ENCODE results near the gene PML.
"Not testable (repeated sequence)": the region's sequence is repeated elsewhere in the genome, so short reads cannot be mapped to it uniquely, and the experiment has no call there.

The PML gene

DNA sequence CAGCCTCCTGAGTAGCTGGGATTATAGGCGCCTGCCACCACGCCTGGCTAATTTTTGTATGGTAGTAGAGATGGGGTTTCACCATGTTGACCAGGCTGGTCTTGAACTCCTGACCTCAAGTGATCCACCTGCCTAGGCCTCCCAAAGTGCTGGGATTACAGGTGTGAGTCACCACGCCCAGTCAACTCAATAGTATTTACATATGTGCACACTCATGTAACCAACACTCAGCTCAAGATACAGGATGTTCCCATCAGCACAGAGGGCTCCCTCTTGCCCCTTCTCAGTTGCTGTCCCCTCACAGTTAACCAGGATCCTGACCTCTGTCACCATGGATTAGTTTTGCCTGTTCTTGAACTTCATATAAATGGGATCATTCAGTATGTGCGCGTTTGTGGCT lies 61.8 kb downstream of the PML start:
- DNase-seq (ENCODE audit: low spot score): not testable (repeated sequence)

DNA sequence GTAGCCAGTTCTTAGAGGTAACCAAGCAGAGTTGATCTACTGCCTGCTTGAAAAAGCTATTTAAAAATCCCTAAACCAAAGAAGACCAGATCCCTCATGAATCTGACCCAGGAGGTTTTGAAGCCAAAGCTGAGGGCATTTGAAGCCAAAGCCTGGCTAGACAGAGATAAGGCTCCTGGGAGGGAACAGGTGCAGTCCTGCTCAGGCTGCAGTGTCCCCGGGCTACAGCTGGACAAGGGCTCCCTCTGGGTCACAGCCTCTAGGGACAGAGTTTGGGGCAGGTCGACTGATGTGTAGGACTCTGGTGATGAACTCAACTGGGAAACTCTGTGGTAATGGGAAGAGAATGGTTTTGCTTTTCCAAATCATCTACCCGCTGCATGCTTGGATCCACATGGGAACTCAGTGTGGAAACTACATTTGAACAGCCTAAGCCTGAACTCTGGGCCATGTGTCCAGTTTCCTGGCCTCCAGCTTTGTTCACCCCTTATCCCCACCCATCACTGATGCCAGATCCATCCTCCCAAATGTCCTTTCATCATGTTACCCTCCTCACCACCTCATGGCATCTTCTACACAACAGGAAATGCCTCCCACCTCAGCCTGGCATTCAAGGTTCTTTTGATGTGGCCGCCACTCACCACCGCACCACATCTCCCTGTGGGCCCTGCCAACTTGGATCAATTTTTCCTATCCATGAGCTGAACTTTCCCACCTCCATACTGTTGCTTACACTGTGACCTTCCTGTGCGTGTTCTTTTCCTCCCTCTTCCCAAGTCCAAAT lies 64.7 kb downstream of the PML start:
- DNase-seq (ENCODE audit: low spot score): not testable (repeated sequence)

DNA sequence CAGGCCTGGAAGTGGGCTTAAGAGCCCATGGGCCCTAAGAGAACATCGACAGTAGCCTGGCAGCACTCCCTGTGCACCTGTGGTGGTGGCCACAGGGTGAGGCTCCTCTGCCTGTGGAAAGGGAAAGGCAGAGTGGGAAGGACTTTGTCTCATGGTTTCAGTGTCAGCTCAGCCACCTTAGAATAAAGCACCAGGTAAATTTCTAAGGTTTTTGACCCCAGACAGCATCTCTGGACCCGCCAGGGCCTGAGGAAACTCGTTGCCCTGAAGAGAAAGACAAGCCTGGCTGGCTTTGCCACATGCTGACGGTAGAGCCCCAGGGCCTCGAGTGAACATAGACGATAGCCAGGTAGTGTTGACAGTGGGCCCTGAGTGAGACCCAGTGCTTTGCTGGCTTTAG lies 65.7 kb downstream of the PML start:
- no peak for DNase-seq (ENCODE audit: low spot score)

DNA sequence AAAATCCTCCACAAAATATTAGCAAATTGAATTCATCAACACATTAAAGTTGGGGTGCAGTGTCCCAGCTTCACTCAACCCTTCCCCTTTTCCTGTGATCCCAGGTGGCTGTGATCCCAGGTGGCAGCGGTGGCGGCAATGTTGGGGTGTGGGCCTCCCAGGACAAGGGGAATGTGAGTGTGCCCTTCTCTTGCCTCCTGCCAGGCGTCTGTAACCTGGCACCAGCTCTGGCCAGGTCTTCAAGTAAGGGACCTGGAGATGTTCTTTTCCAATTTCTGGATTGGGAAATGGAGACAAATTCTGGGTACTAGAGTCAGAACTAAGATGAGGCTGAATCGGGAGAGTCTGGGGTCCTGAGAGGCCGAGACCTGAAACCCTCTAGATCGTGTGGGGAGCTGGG lies 67.7 kb downstream of the PML start:
- no peak for DNase-seq (ENCODE audit: low spot score)

DNA sequence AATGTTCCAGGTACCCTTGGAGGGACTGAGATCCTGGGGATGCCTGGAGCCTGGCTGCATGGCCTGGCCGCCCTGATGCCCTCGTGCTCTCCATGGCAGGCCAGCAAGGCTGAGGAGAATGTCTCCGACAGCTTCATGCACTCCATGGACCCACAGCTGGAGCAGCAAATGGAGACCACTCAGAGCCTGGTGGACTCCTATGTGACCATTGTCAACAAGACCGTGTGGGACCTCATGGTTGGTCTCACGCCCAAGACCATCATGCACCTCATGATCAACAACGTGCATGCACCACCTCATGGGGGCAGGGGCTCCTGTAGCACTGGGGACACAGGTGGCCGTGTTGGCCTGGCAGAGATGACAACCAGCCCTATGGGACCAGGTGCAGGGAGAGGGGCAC lies 68.2 kb downstream of the PML start:
- no peak for DNase-seq (ENCODE audit: low spot score)

DNA sequence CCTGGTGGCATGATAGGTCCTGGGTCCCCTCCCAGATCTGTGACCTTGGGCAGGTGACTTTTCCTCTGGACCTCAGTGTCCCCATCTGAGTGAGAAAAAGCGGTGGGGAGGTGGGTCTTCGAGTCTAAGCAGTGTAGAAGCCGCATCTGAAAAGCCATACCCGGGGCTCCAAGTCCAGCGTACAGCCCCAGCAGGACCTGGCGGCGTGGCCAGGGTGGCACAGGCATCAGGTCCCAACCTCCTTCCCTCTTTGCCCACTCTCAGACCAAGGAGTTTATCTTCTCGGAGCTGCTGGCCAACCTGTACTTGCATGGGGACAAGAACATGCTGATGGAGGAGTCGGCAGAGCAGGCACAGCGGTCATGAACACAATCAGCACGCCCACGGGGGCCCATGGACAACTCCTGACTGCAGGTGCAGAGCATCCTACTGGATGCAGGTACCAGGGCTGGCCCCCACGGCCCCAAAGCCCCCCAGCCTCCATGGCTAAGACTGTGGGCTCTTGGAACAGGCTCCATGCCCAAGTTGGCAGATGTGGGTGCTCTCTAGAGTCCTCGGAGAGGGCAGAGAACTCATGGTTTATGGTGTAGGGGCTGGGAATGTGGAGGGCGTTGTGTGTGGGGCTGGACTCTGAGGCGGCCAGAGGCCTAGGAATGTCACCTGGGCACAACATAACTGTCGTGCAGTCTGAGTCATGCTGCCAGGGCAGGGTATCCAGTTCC lies 69.1 kb downstream of the PML start:
- not testable (repeated sequence) for DNase-seq (ENCODE audit: low spot score)

DNA sequence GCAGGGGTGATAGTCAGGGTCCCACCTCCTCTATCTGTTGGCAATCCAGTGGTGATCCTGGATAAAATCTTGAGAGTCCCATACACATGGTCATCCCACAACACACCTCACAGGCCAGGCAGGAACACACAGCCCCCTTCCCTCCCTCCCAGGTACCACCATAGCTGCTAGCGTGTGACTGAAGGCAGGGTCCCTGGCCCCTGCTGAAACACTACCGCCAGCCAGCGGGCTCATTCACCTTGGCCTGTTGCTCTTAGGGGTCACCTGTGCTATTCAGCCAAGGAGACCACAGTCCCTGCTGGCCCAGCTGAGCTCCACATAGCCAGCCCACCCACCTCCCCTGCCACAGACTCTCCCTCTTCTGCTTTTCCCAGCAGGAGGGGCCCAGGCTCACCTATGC lies 69.7 kb downstream of the PML start:
- not testable (repeated sequence) for DNase-seq (ENCODE audit: low spot score)

DNA sequence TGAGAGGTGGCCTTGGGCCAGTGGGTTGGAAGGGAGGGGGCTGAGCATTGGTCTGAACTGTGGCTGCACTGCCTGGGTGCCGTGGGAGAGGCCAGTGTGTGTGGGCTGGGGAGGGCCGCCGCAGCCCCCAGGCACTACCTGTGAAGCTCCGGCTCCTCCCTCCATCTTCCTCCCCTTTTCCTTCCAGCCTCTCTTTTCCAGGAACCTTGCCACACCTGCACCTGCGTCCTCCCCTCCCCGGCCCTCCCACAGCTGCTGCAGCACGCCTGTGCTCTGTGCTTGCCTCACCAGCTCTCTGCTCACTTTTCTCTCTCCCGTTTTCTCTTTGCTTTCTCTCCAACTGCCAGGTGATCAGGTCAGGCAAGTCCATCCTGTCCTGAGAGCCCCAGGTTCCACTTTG lies 70.3 kb downstream of the PML start:
- not testable (repeated sequence) for DNase-seq (ENCODE audit: low spot score)

DNA sequence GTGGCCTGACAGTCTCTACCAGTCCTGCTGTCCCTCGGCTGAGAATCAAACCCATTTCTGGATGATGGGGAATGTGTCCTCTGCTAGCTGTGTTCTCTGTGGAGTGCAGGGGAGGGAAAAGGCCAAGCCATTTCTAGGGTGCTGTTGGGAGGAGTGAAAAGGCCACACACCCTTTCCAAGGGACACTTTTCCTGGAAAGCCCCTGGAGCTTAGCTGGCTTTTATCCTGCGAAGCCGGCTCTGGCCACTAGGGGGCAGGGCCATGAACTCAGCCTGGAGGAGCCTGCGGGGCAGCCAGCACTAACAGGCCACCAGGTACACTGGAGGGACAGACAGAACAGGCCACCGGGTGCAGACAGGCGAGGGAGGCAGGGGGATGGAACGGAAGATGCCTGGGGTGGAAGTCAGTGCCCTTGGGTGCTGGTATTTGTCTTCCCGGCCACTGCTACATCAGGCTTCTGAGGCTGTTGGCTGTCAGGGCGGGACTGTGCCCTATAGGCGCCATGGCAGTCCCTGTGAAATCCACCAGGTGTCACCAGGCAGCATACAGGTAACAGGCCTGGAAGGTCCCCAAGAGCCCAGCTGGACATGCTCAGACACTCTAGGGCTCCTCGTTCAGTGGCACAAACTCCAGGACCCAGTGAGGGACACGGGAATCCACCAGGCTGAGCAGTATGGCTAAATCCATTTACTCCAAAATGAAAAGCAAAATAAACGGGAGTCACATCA lies 71.3 kb downstream of the PML start:
- DNase-seq (ENCODE audit: low spot score): not testable (repeated sequence)

DNA sequence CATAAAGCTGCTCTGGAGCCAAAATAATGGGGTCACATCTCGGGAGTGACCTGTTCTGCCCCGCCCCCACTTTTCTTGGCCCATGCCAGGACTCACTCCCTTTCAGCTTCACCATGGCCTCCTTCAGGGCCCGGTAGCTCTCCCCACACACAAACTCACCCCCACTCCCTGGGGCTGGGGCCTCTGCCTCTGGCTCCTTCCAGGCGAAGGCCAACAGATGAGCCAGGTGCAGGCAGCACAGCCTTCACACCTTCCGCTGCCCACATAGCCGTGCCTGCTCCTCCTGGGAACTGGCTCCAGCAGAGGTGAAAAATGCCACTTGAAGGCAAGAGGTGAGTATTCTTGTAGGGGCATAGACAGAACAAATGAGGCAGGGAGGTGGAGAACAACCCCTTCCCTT lies 77.1 kb downstream of the PML start:
- DNase-seq (ENCODE audit: low spot score): not testable (repeated sequence)

DNA sequence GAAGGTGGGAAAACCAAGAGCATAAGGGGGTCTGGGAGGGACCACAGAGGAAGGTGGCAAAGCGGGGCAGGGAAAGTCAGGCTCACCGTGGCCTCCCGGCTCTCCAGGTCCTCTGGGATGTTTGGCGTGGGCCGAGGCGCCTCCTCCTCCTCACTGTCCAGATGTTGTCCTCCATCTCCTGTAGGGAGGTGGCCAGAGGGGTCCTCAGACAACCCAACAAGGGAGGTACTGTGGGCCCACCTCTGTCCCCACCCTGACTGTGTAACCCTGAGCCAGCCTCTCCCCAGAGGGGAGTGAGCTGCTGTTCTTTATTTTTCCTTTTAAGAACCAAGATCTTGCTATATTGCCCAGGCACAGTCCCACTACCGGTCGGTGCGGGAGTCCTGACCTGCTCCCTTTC lies 77.6 kb downstream of the PML start:
- not testable (repeated sequence) for DNase-seq (ENCODE audit: low spot score)

DNA sequence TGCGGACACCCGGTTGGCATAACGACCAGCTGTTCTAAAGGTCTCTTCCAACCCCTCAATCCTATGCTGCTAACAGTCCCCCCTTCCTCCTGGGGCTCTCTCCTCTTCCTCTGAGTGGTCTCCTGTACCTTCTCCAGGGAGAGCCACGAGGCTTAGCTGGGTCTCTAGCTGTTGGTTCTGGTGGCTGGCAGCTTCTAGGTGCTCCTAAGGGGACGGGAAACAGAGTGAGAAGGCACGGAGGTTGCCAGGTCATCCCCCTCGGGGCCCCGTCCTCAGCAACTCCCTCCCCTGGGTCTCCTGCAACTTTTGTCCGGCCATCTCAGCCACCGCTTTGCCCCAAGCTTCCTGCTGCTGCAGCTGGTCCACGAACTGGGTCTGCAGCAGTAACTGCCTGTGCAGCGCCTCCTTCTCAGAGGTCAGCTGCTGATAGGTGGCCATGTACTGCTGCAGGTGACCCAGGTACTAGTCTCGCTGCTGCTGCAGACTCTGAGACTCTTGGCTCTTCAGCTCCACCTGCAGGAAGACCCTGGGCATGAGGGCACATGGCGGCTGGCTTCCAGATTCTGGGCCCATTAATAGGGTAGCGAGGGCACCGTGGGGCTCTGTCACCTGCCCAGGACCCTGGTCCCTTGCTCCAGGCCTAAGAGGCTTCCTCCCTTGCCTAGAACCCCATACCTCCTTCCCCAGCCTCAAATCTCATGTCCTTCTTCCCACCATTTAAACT lies 78.3 kb downstream of the PML start:
- not testable (repeated sequence) for DNase-seq (ENCODE audit: low spot score)

DNA sequence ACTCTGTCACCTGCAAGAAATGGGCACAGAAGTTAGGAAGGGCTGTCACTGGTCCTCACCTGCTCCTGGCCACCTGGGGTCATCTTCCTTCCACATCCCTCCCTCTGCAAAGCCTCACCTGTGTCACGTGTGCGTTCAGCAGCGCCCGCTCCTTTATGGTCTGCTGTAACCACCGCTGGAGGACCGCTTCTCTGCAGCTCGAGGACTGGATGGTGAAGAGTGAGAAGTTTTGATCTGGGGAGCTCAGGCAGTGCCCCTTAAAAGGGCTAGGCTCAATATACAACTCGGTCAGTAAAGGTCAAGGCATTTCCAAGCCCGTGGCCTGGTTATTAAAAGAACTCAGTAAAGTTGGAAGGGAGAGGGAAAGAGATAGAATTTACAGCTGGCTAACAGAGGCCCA lies 81.3 kb downstream of the PML start:
- not testable (repeated sequence) for DNase-seq (ENCODE audit: low spot score)

DNA sequence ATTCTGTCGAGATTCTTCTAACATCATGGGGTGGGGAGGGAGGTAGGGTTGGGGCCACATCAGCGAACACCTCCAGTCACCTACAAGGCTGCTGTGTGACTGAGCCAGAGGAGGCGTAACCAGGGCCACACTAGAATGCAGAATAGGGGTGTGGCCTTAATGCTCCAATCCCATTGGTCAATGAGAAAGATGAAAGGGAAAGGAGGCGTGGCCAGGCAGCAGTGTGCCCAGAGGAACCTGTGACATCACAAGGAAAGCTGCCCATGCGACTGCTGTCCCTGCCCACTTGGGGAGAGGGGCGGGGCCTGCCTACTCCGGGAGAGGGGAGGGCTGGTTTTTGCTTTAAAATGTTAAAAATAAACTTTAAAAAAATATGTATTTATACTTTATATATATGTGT lies 87.9 kb downstream of the PML start, which contains the start of gene GOLGA6A:
TSS of gene GOLGA6A (minus strand) at position 101 of the 400 bp plus-strand sequence. CDS start at position 60, 41 bp downstream.
- not testable (repeated sequence) for DNase-seq (ENCODE audit: low spot score)

DNA sequence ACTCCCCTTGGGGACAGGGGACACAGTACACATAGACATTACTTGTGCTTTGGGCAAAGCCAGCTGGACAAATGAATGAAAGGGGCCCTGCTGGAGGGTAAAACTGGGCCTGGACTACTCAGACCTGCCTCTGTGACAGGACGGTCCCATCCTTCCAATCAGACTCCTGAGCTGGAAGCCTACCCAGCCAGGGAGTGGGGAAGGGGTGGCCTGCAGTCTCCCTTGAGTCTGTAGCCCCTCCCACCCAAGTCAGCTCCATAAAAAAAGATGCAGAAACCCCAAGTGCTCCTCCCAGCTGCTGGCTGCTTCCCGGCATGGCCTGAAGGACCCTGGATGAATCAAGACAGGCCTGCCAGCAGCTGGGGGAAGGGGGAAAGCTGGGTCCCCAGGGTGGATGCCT lies 100.1 kb downstream of the PML start:
- not testable (repeated sequence) for DNase-seq (ENCODE audit: low spot score)

DNA sequence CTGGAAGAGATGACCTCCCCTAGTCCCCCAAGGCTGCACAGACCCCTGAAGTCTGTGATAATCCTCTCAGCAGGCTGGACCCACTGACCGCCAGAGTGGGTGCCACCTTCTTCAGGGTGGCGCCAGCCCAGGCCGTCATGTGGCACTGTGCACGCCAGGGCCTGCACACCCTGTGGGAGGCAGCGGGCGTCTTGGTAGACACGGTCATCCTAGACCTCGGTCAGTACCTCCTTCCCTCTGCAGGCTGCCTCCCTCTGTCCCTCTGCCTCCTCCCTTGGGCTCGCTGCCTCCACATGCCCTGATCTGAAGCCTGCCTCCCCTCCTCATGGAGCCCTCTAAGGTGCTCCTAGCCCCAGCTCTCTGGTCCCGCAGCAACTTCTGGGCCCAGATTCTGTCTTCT lies 101.1 kb downstream of the PML start:
- not testable (repeated sequence) for DNase-seq (ENCODE audit: low spot score)

DNA sequence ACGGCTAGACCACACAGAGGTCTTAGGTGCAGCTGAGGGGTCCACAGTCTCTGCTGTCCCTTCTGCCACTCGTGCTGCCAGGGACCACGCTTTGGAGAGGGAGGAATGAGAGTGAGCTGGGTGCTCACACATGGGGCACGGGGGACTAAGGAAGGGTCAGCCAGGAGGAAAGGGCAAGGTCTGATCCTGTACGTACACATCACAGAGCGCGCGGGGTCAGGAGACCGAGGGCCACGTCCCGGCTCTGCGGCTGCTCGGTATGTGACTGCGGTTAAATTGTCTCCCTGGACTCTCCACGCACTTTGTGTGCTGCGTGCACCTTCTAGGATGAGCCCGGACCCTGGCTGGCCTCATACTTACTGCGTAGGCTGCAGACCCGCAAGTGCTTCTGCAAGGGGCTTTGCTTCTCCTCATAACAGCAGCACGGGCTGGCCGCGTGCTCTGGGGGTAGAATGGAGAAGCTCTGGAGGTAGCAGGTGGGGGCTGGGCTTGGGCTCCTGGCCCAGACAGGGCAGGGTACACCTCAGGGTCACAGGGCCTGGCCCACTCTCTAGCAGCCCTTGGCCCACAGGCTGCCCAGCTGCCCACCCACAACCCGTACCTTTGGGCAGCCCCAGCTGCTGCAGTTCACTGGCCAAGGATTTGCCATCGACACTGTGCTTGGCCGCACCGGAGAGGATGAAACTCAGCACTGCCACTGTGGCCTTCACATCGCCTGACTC lies 102.4 kb downstream of the PML start:
- DNase-seq (ENCODE audit: low spot score): not testable (repeated sequence)
